HG03571 (cell line): ENCODE measurements around the gene ALDH6A1.
A peak's percentile ranks its signal among the peaks of the same experiment; 100 is the strongest.

Experiments used
- ATAC-seq: cut with Tn5 transposase; IDR thresholded peaks from one replicate; pipeline ENCODE4 v1.9.1; 2021; ENCODE audit not compliant: unreplicated experiment

Gene ALDH6A1

DNA sequence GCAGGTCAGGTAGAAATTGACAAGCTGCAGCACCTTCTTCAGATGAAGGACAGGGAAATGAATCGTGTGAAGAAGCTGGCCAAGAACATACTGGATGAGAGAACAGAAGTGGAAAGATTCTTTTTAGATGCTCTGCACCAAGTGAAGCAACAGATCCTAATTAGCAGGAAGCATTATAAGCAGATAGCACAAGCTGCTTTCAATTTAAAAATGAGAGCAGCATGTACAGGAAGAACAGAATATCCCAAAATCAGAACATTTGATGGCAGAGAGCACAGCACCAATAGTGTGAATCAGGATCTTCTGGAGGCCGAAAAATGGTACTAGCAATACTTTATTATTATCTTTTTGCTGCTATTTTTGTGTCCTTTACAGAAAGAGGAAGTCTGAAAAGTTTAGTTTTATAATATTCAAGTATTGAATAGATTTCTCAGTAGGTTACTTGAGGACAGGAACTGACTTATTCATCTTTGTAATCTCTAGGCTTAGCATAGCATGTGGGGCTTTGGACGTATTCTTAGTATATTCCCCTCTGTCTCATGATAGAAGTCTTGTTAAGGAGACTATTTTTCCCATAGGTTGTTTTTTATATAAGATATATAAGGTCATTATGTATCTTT is 34.3 kb downstream of the ALDH6A1 start:
- no peak for ATAC-seq

DNA sequence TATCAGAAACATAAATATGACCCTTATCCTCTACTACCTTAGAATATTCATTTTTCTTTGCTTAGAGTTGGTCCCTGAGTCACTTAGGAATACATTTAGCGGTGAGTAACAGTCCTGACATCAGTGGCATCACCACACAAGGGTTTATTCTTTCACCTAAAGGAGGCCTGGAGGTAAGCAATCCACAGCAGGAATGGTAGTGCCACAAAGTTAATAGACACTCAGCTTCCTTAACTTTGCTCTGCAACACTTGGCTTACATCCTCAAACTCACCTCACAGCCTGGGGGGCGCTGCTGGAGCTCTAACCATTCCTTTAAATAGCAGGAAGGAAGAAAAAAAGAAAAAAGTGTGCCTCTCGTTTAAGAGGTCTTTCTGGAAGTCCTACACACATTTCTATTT is 36.0 kb downstream of the ALDH6A1 start:
- ATAC-seq, result no peak

DNA sequence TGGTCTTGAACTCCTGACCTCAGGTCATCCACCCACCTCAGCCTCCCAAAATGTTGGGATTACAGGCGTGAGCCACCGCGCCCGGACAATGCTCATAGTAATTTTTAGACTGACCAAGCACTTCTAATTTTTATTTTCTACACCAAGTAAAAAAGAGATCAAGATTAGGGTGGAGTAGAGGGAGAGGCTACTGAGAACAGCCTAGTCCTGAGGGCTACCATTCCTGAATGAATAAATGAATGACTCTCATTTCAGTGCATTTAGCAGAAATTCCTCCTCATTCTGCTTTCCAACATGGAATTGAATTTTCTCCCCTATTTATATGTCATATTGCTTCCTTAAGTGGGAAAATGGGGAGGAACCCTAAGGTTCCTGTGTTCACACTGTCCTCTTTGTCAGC is 38.7 kb downstream of the ALDH6A1 start:
- no peak for ATAC-seq

DNA sequence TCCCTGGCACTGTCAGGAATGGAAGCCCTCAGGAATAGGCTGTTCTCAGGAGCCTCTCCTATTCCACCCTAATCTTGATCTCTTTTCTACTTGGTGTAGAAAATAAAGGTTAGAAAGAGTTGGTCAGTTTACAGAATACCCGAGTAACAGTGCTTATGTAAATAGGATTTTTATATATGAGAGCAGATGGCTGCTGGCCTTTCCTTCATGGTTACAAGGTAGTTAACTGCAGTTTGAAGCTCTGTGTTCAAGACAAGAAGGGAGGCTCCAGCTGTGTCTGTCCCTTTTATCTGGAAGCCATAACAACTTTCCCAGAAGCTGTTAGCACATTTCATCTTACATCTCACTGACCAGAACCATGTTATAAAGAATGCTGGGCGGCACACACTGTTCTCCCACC is 42.0 kb downstream of the ALDH6A1 start:
- ATAC-seq, result no peak

DNA sequence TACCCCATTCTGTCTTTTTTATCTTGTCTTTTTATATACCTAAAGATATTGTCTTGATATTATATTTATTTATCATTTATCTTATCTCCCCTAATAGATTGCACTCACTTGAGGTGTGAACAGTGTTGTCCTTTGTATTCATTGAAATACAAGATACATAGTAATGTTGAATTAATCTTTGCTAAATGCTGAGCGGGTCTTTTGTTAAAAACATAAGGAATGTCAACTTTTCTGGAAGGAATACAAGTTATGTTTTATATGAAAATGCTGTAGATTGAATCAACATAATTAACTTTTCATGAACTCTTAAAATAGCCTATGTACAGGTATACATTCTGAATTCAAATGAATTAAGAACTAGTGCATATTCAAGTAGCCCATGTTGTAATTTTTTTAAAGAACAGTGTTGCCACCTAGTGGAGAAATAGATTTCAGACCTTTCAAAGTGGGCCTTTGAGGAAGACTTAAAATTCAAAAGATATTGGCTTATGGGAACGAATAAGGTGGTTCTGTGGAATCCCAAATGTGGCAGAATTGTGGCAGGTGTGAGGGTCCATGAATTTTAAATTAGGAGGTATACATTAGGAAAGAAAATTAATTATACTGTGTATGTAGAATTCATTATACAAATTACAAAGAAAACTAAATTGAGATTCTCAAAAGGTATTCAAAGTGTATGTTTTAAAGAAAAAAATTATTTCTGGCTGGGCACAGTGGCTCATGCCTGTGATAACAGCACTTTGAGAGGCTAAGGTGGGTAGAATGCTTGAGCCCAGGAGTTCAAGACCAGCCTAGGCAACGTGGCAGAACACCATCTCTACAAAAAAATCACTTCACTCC is 46.0 kb downstream of the ALDH6A1 start:
- no peak for ATAC-seq

DNA sequence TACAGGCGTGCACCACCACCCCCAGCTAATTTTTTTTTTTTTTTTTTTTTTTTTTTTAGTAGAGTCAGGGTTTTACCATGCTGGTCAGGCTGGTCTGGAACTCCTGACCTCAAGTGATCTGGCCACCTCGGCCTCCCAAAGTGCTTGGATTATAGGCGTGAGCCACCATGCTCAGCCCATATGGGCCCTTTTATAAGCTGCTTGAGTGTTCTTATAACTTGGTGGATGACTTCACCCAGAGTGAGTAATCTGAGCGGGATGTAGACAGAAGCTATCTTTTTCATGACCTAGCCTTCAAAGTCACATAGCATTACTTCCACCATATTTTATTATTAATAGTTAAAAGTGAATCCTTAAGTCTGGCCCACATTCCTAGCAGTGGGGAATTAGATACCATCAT is 48.7 kb downstream of the ALDH6A1 start:
- no peak for ATAC-seq

DNA sequence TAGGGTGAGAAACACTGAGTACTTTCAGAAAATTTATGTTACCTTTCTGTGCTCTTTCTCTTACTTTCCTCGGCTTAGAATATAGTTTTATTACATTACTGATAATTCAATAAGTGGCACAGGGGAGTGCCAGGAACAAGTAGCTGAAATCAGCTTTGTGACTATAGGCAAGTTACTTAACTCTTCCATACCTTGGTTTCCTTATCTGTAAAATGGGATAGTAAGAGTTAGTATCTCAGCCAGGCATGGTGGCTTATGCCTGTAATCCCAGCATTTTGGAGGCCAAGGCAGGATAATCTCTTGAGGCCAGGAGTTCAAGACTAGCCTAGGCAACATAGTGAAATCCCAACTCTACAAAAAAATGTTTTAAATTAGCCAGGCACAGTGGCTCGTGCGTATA is 49.7 kb downstream of the ALDH6A1 start:
- no peak for ATAC-seq

DNA sequence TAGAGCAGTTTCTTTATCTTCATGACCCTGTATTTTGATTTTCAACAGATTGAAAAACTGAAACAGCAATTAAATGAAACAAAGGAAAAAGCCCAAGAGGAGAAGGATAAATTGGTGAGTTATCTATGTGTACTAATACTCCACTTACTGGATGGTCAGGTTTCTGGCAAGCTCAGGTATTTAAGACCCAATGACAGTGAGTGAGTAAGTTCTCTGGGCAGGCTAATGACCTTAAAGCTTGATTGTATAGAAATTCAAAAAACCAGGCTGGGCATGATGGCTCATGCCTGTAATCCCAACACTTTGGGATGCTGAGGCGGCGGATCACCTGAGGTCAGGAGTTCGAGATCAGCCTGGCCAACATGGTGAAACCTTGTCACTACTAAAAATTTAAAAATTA is 55.1 kb downstream of the ALDH6A1 start:
- ATAC-seq, result no peak

DNA sequence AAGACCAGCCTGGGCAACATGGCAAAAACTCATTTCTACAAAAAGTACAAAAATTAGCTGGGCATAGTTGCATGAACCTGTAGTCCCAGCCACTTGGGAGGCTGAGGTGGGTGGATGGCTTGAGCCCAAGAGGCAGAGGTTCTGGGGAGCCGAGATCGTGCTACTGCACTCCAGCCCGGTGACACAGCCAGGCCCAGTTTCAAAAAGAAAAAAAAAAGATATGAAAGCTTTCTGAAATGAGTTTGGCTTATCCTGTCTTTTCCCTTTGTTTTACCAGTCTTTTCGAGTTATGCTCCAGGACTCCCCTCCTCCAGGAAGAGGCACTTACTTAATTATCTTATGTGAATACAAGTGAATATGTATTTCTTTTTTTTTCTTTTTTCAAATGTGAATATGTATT is 61.9 kb downstream of the ALDH6A1 start:
- no peak for ATAC-seq

DNA sequence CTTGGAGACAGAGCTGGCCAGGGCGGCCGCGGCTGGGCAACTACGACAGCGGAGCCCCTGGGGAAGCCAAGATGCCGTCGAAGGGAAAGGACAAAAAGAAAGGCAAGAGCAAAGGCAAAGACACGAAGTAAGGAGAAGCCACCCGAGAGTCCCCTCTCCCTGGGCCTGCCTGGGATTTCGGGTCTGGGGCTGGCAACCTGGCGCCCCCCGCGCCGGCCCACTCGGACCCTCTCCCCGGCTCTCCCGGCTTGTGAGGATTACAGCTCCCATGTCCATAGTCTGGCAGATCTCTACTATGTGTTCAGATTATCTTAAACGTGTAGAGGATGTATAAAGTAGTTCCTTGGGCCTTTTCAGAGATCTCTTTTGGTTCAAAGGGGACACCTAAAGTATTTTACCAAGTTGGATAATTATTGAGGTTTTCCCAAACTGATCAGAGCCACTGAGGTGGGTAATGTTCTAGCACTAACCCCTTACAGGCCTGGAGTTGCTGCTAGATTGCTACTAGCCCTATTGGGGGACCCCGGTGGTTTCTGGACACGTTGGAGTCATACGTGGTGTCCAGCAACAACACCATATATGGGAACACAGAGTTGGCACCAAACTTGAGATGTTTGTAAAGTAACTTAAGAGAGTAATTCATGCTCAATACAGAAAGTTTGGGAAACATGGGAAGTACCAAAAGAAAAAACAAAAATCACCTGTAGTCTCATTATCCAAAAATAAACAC is 64.7 kb downstream of the ALDH6A1 start:
- ATAC-seq, result no peak

DNA sequence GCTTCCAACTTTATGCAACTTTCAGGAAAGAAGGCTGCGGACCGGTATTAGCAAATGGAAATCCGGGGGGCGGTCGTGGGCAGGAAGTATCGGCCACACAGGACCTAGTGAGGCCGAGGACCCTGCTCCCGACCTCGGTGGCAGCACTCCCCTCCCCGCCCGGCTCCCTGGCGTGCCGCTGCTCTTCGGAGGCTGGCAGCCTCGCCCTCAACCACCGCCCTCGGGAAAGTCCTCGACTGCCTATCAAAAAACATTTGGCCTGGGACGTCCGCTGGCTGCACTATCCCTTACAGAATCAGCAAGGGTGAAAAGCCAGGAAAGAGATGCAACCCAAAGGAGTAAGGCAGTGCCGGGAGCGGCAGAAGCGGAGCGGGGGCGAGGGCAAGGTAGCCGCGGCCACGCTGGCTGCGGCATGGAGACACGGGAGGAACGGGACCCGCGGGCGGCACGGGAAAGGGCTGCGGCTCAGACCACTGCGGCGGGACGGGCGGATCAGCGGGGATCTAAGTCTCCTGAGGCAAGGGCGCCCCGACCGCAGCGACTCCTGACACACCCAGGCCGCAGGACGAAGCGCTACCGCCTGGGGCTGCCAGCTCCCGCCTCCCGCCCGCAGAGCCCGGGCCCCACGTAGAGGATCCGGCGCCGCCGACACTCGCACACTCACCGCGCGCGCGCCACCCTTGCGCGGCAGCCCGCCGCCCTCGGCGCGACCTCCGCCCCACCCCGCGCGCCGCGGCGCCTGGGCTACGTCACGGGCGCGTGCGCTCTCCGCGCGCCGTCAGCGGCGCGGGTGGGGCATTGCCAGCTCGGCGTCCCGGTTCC is 65.5 kb downstream of the ALDH6A1 start, which contains the start of the genes BBOF1 and ENTPD5:
BBOF1 (plus strand) TSS at position 764 of the 822 bp plus-strand sequence. CDS start 130 bp downstream, outside the sequence.
ENTPD5 (minus strand) TSS at position 703 of the 822 bp plus-strand sequence. CDS start 31,186 bp downstream, outside the sequence.
- ATAC-seq, result peak; percentile 82

DNA sequence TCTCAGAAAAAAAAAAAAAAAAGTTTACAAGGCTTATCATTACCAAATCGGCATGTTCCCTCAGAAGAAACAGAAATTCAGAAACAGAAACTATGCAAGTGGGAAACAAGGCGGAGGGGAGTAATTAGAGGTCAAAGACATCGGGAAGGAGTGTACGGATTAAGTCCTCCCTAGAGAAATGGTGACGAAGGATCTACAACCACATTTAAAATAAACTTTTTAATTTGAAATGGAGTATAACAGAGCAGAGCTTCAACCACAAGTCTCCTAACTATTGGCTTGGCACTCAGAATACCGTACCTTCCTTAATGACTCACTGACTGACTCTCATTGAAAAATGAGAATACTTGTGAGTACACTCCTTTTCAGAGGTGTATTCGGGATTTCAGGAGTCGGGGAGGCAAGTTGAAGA is 66.1 kb downstream of the ALDH6A1 start:
- no peak for ATAC-seq

DNA sequence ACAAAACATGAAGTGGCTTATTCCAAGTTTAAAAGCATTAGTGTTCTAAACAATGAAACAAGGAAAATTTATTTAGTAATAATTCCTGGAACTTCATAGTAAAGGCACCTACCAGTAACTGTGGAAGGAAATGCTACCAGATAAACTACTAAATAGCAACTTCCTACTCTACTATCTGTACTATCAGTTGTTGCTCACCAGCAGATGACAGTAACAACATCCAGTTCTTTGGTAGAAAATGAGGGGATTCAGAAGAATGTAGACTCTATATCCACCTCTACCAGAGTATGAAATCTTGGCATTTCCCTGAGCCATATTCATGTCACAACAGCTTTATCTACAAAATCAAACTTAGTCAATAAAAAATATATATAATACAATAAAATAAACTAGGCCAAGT is 68.3 kb downstream of the ALDH6A1 start:
- no peak for ATAC-seq

DNA sequence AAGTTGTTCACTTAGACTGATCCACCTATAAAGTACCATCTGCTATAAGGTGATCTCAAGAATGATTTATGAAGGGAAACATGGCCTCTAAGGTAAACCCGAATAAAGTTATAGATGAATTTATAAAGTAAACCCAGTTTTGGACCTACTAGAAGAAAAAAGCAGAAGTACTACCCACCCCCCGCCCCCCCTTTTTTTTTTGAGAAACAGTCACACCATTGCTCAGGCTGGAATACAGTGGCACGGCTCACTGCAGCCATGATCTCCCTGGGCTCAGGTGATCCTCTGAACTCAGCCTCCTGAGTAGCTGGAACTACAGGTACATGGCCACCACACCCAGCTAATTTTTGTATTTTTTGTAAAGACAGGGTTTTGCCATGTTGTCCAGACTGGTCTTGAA is 69.1 kb downstream of the ALDH6A1 start:
- no peak for ATAC-seq

DNA sequence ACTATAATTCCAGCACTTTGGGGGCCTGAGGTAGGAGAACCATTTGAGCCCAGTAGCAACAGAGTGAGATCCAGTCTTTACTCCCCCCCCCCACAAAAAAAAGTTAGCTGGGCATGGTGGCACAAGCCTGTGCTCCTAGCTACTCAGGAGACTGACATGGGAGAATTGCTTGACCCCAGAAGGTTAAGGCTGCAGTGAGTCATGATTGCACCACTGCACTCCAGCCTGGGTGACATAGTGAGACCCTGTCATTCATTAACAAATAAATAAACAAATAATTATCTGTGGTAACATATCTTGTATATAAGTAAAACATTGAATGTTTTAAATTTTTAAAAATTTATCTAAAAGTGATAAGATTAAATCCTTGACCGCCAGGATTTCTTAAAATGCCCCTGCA is 70.0 kb downstream of the ALDH6A1 start:
- no peak for ATAC-seq

DNA sequence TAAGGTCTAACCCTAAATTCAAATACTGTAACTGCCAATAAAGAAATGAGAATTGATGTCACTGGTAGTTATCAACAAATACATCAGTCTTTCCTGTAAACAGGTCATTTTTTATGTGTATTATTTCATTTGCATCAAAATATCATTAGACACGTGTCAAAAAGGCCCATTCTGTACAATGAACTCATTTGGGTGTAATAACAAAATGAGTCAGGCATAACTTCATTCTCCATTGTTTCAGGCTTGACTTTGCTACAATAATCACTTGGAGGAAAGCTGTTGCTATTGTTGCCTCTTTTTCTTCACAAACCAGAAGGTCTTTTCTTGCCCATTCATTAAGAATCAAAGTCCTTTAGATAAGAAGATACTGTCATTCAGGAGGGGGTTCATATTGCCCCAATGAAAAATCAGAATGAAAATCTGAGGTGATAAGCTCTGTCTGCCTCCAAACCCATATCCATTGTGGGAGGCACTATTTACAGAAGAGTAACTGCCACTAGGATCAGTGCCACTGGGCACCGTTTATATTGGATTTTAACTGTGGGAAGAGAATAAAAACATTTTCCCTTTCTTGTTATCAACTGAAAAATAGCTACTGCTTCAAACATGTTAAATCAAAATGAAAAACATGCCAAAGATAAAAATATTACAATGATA is 75.3 kb downstream of the ALDH6A1 start:
- ATAC-seq, result no peak
